Pancreas (tissue), 10 donors: Measurements from ENCODE around the gene LLPH. TPM values are rescaled to one million over a fixed set of nuclear protein-coding genes. Genes with fewer than 3 reads are reported as not detected.

Source experiments
- ATAC-seq, 4 donors: fragments of 200-7000 bp; cut with Tn5 transposase; one replicate each; pipeline versions ENCODE4 v1.8.0 to v1.9.1; 2020; ENCODE audit warnings: mild to moderate bottlenecking in 4 of 4, moderate library complexity in 4 of 4
- DNase-seq, 6 donors: peaks; one replicate each; pipeline ENCODE4 v3.0.0-alpha.2; 2020
- FAIRE-seq: peaks from 2 replicates; lab custom pipeline; 2012; peaks lifted over from hg19 to GRCh38; lab: Jason Lieb, UNC
- H3K27ac ChIP-seq, 4 donors: fragments of 200-600 bp; sonication (generic); 1 replicate in 3 of 4; 2 replicates in 1 of 4; pipeline versions ENCODE4 v1.5.0 to v1.8.0; 2020
- H3K27me3 ChIP-seq, 4 donors: fragments of 200-600 bp; one replicate each; pipeline ENCODE4 v1.8.0; 2021
- H3K36me3 ChIP-seq, 3 donors: fragments of 200-600 bp; sonication (generic) in 1 of 3; one replicate each; pipeline versions ENCODE4 v1.5.0 to v1.8.0; 2020 to 2021
- H3K4me1 ChIP-seq, 3 donors: fragments of 200-600 bp; one replicate each; pipeline ENCODE4 v1.8.0; 2021
- H3K4me3 ChIP-seq, 4 donors: fragments of 200-600 bp; sonication (generic) in 2 of 4; one replicate each; pipeline versions ENCODE4 v1.5.0 to v1.8.0; 2020 to 2021
- H3K9me3 ChIP-seq, 4 donors: fragments of 200-600 bp; one replicate each; pipeline ENCODE4 v1.8.0; 2021
- CTCF ChIP-seq, 4 donors: fragments of 200-600 bp; sonication (generic) in 3 of 4; IDR thresholded peaks; one replicate each; pipeline versions ENCODE4 v1.5.0 to v1.8.0; 2021; ENCODE audit warnings: antibody characterized with exemption in 4 of 4
- WGBS, 2 donors: extraction: QIAGEN DNeasy Blood & Tissue Kit; methylation state at CpG; one replicate each; pipeline ENCODE4 v1.1.7; 2013; 5-methylcytosine and 5-hydroxymethylcytosine counted together
- intact Hi-C, 3 donors: fragments of 100-400 bp; cut with DNase I; formaldehyde crosslinking; loops; one replicate each; pipeline versions ENCODE4 v1.11.1 to v1.14.2; 2022
- polyA plus RNA-seq, 2 donors: library from polyadenylated mRNA; stranded (reverse); fragments of 200-250 nt; gene quantifications; one replicate each; pipeline ENCODE4 v1.2.3, GENCODE V29; 2013
- total RNA-seq, 6 donors: library from RNA; stranded (reverse); fragmentation: NEBNext Ultra II Directional in 4 of 6; extraction: Animal tissue kit (Norgen Biotek cat#: 25700) in 4 of 6; gene quantifications; one replicate each; pipeline versions ENCODE4 v1.2.1 to v1.2.4, GENCODE V29; 2021 to 2023
- donor health status: healthy with polysubstance abuse.
- donor health status: DM: no; HTN: no; CAD: no; lungs with moderate emphysema.
- donor health status: DM: no; HTN: no; CAD: no.
- donor health status: control.
- donor health status: control.
- donor health status: Bipolar disorder and iron deficiency.
- donor health status: DM: yes; HTN: yes; CAD: no.
- donor health status: DM: no; HTN: no; CAD: no.
- donor health status: DM: no; HTN: no; CAD: no.
- donor health status: DM: yes; HTN: yes; CAD: no.

The LLPH gene
- total and polyA plus RNA-seq, 8 donors = 3.8 to 10.5 (median 7.9) TPM

GRCh38 chr12:66169221-66170170, 38.9 kb upstream of the LLPH start, which contains the start of gene TMBIM4:
TSS of gene TMBIM4 (minus strand) at chr12:66169996. CDS start at chr12:66169951, 45 bp downstream.
- FAIRE-seq (no peak), ATAC-seq (peak; percentile 95 to 98 (median 96)), DNase-seq (peak; percentile 82 to 91 (median 86))
- Histone ChIP-seq H3K4me1 (peaks cover 0 to 10% (median 9%) of the 10 kb centered on the region in 3 donors), H3K27ac (peak within 1 kb of the TSS; percentile 85 to 100 (median 98)), H3K9me3 (no peaks in the 10 kb centered on the region), H3K36me3 (no peaks in the 10 kb centered on the region), H3K27me3 (no peaks in the 10 kb centered on the region), H3K4me3 (peak within 1 kb of the TSS; percentile 54 to 88 (median 67))
- TF ChIP-seq CTCF (IDR thresholded peaks at IDR 0.05) = peak; percentile 21 to 56 (median 26)
- intact Hi-C loops = no loop called here
- 0 to 1% methylated on average over 67 of the region's 67 CpGs for WGBS, 2 donors

- DNase-seq (no peak), ATAC-seq (no peak), FAIRE-seq (no peak)
- Histone ChIP-seq H3K9me3 (no peaks in the 10 kb centered on the region), H3K27me3 (no peaks in the 10 kb centered on the region), H3K4me1 (peaks cover 0 to 10% (median 10%) of the 10 kb centered on the region in 3 donors), H3K27ac (peak overlapping the region in 2 of 4 donors; percentile 99 to 100), H3K36me3 (no peaks in the 10 kb centered on the region), H3K4me3 (peak overlapping the region in 3 of 4 donors; percentile 54 to 88 (median 64))
- intact Hi-C loops = no loop called here
- 76 to 78% methylated on average over 8 of the region's 8 CpGs for WGBS, 2 donors
- TF ChIP-seq CTCF (IDR thresholded peaks at IDR 0.05) = no peak
Observed at GRCh38 chr12:66168410-66168809, 37.9 kb upstream of the LLPH start.

DNA sequence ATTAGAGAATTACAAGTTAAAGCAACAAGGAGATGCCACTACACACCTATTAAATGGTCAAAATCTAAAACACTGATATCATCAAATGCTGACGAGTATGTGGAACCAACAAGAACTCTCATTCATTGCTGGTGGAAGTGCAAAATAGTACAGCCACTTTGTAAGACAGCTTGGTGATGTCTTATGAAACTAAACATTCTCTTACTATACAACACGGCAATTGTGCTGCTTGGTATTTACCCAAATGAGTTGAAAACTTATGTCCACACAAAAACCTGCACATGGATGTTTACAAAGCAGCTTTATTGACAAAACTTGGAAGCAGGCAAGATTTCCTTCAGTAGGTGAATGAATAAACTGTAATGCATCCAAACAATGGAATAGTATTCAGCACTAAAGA, 36.0 kb upstream of the LLPH start:
- intact Hi-C loops = no loop called here

GRCh38 chr12:66165141-66165540, 34.6 kb upstream of the LLPH start:
- FAIRE-seq (no peak), ATAC-seq (no peak)
- intact Hi-C loops = no loop called here

More for the DNA sequence above, 36.0 kb upstream of the LLPH start:
- DNase-seq = no peak
- H3K4me3 ChIP-seq = no peak overlapping the region
- no peaks in the 10 kb centered on the region for H3K9me3 ChIP-seq
- peaks cover 0 to 10% (median 10%) of the 10 kb centered on the region in 3 donors for H3K4me1 ChIP-seq
- H3K36me3 ChIP-seq = no peaks in the 10 kb centered on the region
- no peak for FAIRE-seq
- WGBS, 2 donors = 86 to 94% methylated on average over 2 of the region's 2 CpGs
- ATAC-seq = no peak
- no peak for TF ChIP-seq CTCF (IDR thresholded peaks at IDR 0.05)
- H3K27ac ChIP-seq = no peak overlapping the region
- no peaks in the 10 kb centered on the region for H3K27me3 ChIP-seq

More at GRCh38 chr12:66165141-66165540, 34.6 kb upstream of the LLPH start:
- WGBS, 2 donors = 97 to 100% methylated on average over 2 of the region's 2 CpGs
- no peaks in the 10 kb centered on the region for H3K9me3 ChIP-seq
- DNase-seq = no peak
- no peak overlapping the region for H3K27ac ChIP-seq
- no peak overlapping the region for H3K4me3 ChIP-seq
- no peak for TF ChIP-seq CTCF (IDR thresholded peaks at IDR 0.05)
- no peaks in the 10 kb centered on the region for H3K36me3 ChIP-seq
- no peaks in the 10 kb centered on the region for H3K27me3 ChIP-seq
- H3K4me1 ChIP-seq = peaks cover 0 to 10% (median 10%) of the 10 kb centered on the region in 3 donors
